ENCODE results near the gene BRK1.
"Not testable (repeated sequence)": the region's sequence is repeated elsewhere in the genome, so short reads cannot be mapped to it uniquely, and the experiment has no call there.

The BRK1 gene

GRCh38 chr3:10145685-10146084 is 30.2 kb downstream of the BRK1 start:
- FAIRE-seq, result no peak

GRCh38 chr3:10149226-10149625 is 33.8 kb downstream of the BRK1 start:
- no peak for FAIRE-seq

- FAIRE-seq, result no peak
Measured at GRCh38 chr3:10150987-10151386, 35.5 kb downstream of the BRK1 start.

GRCh38 chr3:10154335-10155122 is 39.1 kb downstream of the BRK1 start:
- FAIRE-seq, result no peak

GRCh38 chr3:10155123-10155472 is 39.6 kb downstream of the BRK1 start:
- no peak for FAIRE-seq

GRCh38 chr3:10155658-10156057 is 40.2 kb downstream of the BRK1 start:
- FAIRE-seq, result no peak

- FAIRE-seq, result no peak
Measured at GRCh38 chr3:10157031-10157430, 41.6 kb downstream of the BRK1 start.

- not testable (repeated sequence) for FAIRE-seq
Measured at GRCh38 chr3:10158555-10158954, 43.1 kb downstream of the BRK1 start.

- no peak for FAIRE-seq
Measured at GRCh38 chr3:10160346-10160745, 44.9 kb downstream of the BRK1 start.

- FAIRE-seq, result no peak
Measured at GRCh38 chr3:10160925-10161324, 45.5 kb downstream of the BRK1 start.

- no peak for FAIRE-seq
Measured at GRCh38 chr3:10162185-10162584, 46.7 kb downstream of the BRK1 start.

GRCh38 chr3:10164201-10164545 is 48.7 kb downstream of the BRK1 start:
- FAIRE-seq, result not testable (repeated sequence)

- FAIRE-seq, result no peak
Measured at GRCh38 chr3:10164546-10165393, 49.3 kb downstream of the BRK1 start, which contains the start of gene IRAK2. Gene IRAK2 (plus strand): TSS chr3:10164919. CDS start chr3:10164955, 36 bp downstream.

GRCh38 chr3:10166213-10166604 is 50.7 kb downstream of the BRK1 start:
- no peak for FAIRE-seq

GRCh38 chr3:10169000-10169496 is 53.6 kb downstream of the BRK1 start:
- FAIRE-seq, result no peak

- FAIRE-seq, result no peak
Measured at GRCh38 chr3:10170915-10171478, 55.5 kb downstream of the BRK1 start.

- FAIRE-seq, result no peak
Measured at GRCh38 chr3:10173095-10173925, 57.8 kb downstream of the BRK1 start.

- no peak for FAIRE-seq
Measured at GRCh38 chr3:10173926-10174435, 58.5 kb downstream of the BRK1 start.

GRCh38 chr3:10175334-10175733 is 59.9 kb downstream of the BRK1 start:
- FAIRE-seq, result not testable (repeated sequence)

- not testable (repeated sequence) for FAIRE-seq
Measured at GRCh38 chr3:10176150-10176549, 60.7 kb downstream of the BRK1 start.
